ENCODE measurements around the gene GHDC.

DNA sequence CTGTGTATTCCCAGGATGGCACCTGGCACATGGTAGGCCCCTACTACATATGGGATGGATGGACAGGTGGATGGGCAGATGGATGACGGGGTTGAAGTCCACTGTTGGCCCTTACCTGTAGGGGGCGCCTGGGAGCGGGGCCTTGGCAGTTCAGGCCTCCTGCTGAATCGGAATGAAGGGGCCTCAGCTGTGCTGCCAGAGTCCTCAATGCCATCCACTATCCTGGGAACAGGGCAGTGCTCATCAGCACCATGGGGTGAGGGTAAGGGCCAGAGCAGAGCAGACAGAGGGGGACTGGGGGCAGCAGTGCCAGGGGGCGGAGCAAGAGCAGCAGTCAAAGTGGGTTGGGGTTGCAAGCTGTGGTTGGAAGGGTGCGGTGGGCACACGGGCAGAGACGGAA lies 31.2 kb downstream of the GHDC start:
- TF ChIP-seq, protein P1, sequence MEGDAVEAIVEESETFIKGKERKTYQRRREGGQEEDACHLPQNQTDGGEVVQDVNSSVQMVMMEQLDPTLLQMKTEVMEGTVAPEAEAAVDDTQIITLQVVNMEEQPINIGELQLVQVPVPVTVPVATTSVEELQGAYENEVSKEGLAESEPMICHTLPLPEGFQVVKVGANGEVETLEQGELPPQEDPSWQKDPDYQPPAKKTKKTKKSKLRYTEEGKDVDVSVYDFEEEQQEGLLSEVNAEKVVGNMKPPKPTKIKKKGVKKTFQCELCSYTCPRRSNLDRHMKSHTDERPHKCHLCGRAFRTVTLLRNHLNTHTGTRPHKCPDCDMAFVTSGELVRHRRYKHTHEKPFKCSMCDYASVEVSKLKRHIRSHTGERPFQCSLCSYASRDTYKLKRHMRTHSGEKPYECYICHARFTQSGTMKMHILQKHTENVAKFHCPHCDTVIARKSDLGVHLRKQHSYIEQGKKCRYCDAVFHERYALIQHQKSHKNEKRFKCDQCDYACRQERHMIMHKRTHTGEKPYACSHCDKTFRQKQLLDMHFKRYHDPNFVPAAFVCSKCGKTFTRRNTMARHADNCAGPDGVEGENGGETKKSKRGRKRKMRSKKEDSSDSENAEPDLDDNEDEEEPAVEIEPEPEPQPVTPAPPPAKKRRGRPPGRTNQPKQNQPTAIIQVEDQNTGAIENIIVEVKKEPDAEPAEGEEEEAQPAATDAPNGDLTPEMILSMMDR (optimal IDR thresholded peaks at IDR 0.05 in 1 of 3, IDR thresholded peaks at IDR 0.05 in 1 of 3, conservative IDR thresholded peaks at IDR 0.05 in 1 of 3; ENCODE audit: extremely low read depth in 1 of 3, insufficient read depth in 2 of 3, low read length in 3 of 3), result peak; percentile 47 to 72 (median 58)
- no peak for TF ChIP-seq EZH2 (IDR thresholded peaks at IDR 0.05; ENCODE audit: low read length)
